ENCODE results near the gene ST3GAL5. TPM values are rescaled to one million over a fixed set of nuclear protein-coding genes. Genes with fewer than 3 reads are reported as not detected.

Gene ST3GAL5
- total and polyA plus RNA-seq, 2 of the 8 experiments (the other 6 are each of a cell fraction or from before 2014, with no cell fraction given): 1.9 to 4.5 TPM

- Histone ChIP-seq H3K4me2 (ENCODE audit: insufficient read depth in 1 of 2, low read depth in 2 of 2, low read length in 2 of 2) (no peak overlapping the region), H2BK20ac (ENCODE audit: low read length) (no peak overlapping the region), H2BK15ac (ENCODE audit: low read length) (no peak overlapping the region), H2AK5ac (ENCODE audit: low read depth, low read length) (no peak overlapping the region), H2BK5ac (ENCODE audit: low read depth, low read length) (no peak overlapping the region), H3K4ac (replicated peaks; ENCODE audit: insufficient read length, low read depth, low read length) (no peak overlapping the region), H2BK12ac (ENCODE audit: low read depth, low read length) (no peak overlapping the region), H4K91ac (replicated peaks; ENCODE audit: insufficient read length, low read length) (no peak overlapping the region), H2AFZ (ENCODE audit: low read length) (no peak overlapping the region), H3K14ac (ENCODE audit: insufficient read length) (no peak overlapping the region), H4K8ac (ENCODE audit: extremely low read depth, insufficient read depth, low read length) (no peak overlapping the region), H3K27ac (ENCODE audit: low read depth, low read length) (no peak overlapping the region), H3K9me3 (ENCODE audit: insufficient read depth in 2 of 2, low read depth in 1 of 2, low read length in 1 of 2) (no peaks in the 10 kb centered on the region), H2BK120ac (replicated peaks; ENCODE audit: low read depth, low read length) (no peak overlapping the region), H3K4me1 (replicated peaks in 1 of 4; ENCODE audit: control insufficient read depth in 3 of 4, insufficient read depth in 4 of 4, low read length in 3 of 4) (no peaks in the 10 kb centered on the region), H3K79me2 (ENCODE audit: control insufficient read depth in 1 of 2, insufficient read depth in 2 of 2, low read length in 2 of 2) (no peaks in the 10 kb centered on the region), H3K23ac (ENCODE audit: insufficient read length) (no peak overlapping the region), H3K23me2 (ENCODE audit: low read depth, low read length) (0 out of 2 replicates have a peak, but pooled peaks cover 1% of the 10 kb centered on the region), H4K20me1 (replicated peaks in 1 of 2; ENCODE audit: control insufficient read depth in 1 of 2, insufficient read depth in 2 of 2, low read length in 2 of 2) (no peaks in the 10 kb centered on the region), H3K18ac (ENCODE audit: extremely low read depth, low read length) (no peak overlapping the region), H3K36me3 (ENCODE audit: control insufficient read depth in 2 of 4, insufficient read depth in 4 of 4, low read length in 3 of 4) (no peaks in the 10 kb centered on the region), H3K79me1 (ENCODE audit: low read depth, low read length) (no peaks in the 10 kb centered on the region), H3K9ac (replicated peaks in 1 of 4; ENCODE audit: extremely low read depth in 1 of 4, low read depth in 3 of 4, low read length in 3 of 4) (no peak overlapping the region), H3K56ac (replicated peaks; ENCODE audit: insufficient read length, low read depth, low read length) (no peak overlapping the region), H3K4me3 (ENCODE audit: extremely low read depth in 1 of 4, insufficient read depth in 2 of 4, low read depth in 3 of 4, low read length in 4 of 4) (no peak overlapping the region), H3K27me3 (replicated peaks in 1 of 4; ENCODE audit: control insufficient read depth in 3 of 4, extremely low read depth in 1 of 4, insufficient read depth in 3 of 4, low read length in 3 of 4) (no peaks in the 10 kb centered on the region), H4K5ac (ENCODE audit: insufficient read length, low read depth, low read length) (no peak overlapping the region)
- CTCF ChIA-PET (ENCODE audit: partially characterized antibody): no interaction called here
- FAIRE-seq: no peak
- POLR2A ChIA-PET (ENCODE audit: partially characterized antibody): no interaction called here
- WGBS, 2 experiments (ENCODE audit: extremely low coverage in 1 of 2, insufficient coverage in 1 of 2, insufficient read length in 1 of 2, insufficient replicate concordance in 2 of 2, low coverage in 1 of 2, low lambda C conversion rate in 2 of 2, missing lambda C conversion rate in 1 of 2): 87 to 100% methylated on average over 1 to 2 of the region's 2 CpGs
- DNase-seq (ENCODE audit: low read depth in 1 of 2, low spot score in 2 of 2): no peak
- no peak for TF ChIP-seq RXRA (IDR thresholded peaks at IDR 0.05; ENCODE audit: insufficient read depth, low read depth, low read length)
- no peak for TF ChIP-seq SAP30 (IDR thresholded peaks at IDR 0.05; ENCODE audit: insufficient read depth, insufficient replicate concordance, low read length)
- TF ChIP-seq SIRT6 (IDR thresholded peaks at IDR 0.05; ENCODE audit: low read length): no peak
- TF ChIP-seq TAF1 (IDR thresholded peaks at IDR 0.05; ENCODE audit: low read depth, low read length): no peak
- TF ChIP-seq RFX5 (IDR thresholded peaks at IDR 0.05; ENCODE audit: borderline replicate concordance, low read depth, low read length): no peak
- TF ChIP-seq HDAC2 (IDR thresholded peaks at IDR 0.05; ENCODE audit: borderline replicate concordance in 1 of 2, low read depth in 2 of 2, low read length in 2 of 2): no peak
- TF ChIP-seq EP300 (IDR thresholded peaks at IDR 0.05; ENCODE audit: borderline replicate concordance in 1 of 2, low read depth in 2 of 2, low read length in 2 of 2): no peak
- TF ChIP-seq BACH1 (IDR thresholded peaks at IDR 0.05; ENCODE audit: low read length): no peak
- no peak for TF ChIP-seq CEBPB (IDR thresholded peaks at IDR 0.05; ENCODE audit: low read depth, low read length)
- TF ChIP-seq, protein P1, sequence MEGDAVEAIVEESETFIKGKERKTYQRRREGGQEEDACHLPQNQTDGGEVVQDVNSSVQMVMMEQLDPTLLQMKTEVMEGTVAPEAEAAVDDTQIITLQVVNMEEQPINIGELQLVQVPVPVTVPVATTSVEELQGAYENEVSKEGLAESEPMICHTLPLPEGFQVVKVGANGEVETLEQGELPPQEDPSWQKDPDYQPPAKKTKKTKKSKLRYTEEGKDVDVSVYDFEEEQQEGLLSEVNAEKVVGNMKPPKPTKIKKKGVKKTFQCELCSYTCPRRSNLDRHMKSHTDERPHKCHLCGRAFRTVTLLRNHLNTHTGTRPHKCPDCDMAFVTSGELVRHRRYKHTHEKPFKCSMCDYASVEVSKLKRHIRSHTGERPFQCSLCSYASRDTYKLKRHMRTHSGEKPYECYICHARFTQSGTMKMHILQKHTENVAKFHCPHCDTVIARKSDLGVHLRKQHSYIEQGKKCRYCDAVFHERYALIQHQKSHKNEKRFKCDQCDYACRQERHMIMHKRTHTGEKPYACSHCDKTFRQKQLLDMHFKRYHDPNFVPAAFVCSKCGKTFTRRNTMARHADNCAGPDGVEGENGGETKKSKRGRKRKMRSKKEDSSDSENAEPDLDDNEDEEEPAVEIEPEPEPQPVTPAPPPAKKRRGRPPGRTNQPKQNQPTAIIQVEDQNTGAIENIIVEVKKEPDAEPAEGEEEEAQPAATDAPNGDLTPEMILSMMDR (IDR thresholded peaks at IDR 0.05; ENCODE audit: control extremely low read depth in 1 of 3, insufficient read depth in 1 of 3, low read depth in 1 of 3, low read length in 3 of 3): no peak
- TF ChIP-seq ZNF274 (IDR thresholded peaks at IDR 0.05; ENCODE audit: borderline replicate concordance, extremely low read depth, low read length): no peak
- TF ChIP-seq POLR2A (IDR thresholded peaks at IDR 0.05; ENCODE audit: control extremely low read depth in 1 of 2, low read depth in 2 of 2, low read length in 2 of 2): no peak
Measured at GRCh38 chr2:85925216-85925671, 36.5 kb upstream of the ST3GAL5 start.

Data from H1 (cell line).